ENCODE data around the gene PDE10A. TPM values are rescaled to one million over a fixed set of nuclear protein-coding genes. Genes with fewer than 3 reads are reported as not detected.
"Not testable (repeated sequence)": the region's sequence is repeated elsewhere in the genome, so short reads cannot be mapped to it uniquely, and the experiment has no call there.

The PDE10A gene
- total and polyA plus RNA-seq, 9 donors, result 5.9 to 344 (median 88.7) TPM

DNA sequence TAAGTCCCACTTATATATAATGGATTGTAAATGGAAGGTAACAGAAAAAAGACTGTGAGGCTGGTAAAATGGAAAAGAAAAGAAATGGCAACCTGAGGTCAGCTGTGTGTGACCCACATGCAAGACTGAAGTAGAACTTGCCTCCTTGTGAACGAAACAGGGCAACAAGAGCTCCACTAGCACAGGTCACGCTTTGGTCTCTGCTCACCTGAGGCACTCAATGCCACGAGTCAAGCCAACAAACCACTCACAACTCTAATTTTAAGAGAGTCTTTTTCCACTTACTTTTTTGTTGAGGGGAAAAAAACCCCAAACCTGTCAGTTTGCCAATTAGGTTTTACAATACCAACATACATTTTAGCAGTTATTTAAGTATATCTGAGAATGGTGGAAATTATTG lies 65.2 kb downstream of the PDE10A start:
- no peak for DNase-seq
- intact Hi-C loops (cut with DNase I), result no loop called here
- Histone ChIP-seq H3K27ac (no peak overlapping the region), H3K36me3 (no peaks in the 10 kb centered on the region), H3K4me1 (ENCODE audit: insufficient read depth) (no peaks in the 10 kb centered on the region), H3K9me3 (no peaks in the 10 kb centered on the region), H3K27me3 (no peaks in the 10 kb centered on the region), H3K4me3 (no peak overlapping the region)
- no peak for TF ChIP-seq POLR2A (IDR thresholded peaks at IDR 0.05)
- no peak for TF ChIP-seq EP300 (IDR thresholded peaks at IDR 0.05)
- WGBS, 3 donors, result 83 to 97% (median 95%) methylated on average over 3 of the region's 3 CpGs

DNA sequence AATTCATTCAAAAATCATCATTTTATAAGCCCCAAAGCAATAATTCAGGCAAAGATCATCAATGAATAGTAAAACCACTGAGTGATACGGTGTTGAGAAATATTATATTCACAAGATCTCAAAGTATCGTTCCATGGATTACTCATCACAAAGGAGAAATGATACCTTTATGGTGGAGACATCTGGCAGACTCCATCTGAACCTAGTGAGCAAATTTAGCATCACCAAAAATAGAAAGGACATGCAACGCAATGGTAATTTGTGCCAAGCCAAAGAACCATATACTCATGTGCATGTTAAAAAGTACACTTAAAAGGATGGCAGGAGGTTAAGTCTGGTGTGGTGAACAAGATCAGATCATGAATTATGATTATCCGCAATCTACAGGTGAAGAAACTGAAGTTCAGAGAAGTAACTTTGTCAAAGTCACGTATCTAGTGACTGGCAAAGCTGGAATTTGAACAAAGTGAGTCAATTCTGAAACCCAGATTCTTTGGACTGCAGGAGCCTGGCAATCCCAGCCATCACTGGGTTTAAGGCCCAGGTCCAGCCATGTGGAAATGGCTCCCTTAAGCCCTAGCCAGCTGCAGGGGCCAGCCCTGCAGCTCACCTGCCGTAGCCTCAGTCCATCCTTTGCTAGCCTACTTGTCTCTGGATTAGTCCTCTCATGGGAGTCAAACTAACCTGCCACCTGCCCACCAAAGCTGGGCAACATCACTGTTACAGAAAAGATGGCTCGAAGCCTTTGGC lies 68.3 kb downstream of the PDE10A start:
- intact Hi-C loops (cut with DNase I), result no loop called here
- no peaks in the 10 kb centered on the region for H3K27me3 ChIP-seq
- DNase-seq, result no peak
- H3K4me1 ChIP-seq (ENCODE audit: insufficient read depth), result no peaks in the 10 kb centered on the region
- H3K36me3 ChIP-seq, result no peaks in the 10 kb centered on the region
- no peaks in the 10 kb centered on the region for H3K9me3 ChIP-seq
- TF ChIP-seq POLR2A (IDR thresholded peaks at IDR 0.05) (no peak), EP300 (IDR thresholded peaks at IDR 0.05) (no peak)
- TF ChIP-seq, protein P1, sequence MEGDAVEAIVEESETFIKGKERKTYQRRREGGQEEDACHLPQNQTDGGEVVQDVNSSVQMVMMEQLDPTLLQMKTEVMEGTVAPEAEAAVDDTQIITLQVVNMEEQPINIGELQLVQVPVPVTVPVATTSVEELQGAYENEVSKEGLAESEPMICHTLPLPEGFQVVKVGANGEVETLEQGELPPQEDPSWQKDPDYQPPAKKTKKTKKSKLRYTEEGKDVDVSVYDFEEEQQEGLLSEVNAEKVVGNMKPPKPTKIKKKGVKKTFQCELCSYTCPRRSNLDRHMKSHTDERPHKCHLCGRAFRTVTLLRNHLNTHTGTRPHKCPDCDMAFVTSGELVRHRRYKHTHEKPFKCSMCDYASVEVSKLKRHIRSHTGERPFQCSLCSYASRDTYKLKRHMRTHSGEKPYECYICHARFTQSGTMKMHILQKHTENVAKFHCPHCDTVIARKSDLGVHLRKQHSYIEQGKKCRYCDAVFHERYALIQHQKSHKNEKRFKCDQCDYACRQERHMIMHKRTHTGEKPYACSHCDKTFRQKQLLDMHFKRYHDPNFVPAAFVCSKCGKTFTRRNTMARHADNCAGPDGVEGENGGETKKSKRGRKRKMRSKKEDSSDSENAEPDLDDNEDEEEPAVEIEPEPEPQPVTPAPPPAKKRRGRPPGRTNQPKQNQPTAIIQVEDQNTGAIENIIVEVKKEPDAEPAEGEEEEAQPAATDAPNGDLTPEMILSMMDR (IDR thresholded peaks at IDR 0.05), result no peak
- no peak overlapping the region for H3K4me3 ChIP-seq
- H3K27ac ChIP-seq, result no peak overlapping the region
- 81 to 83% (median 82%) methylated on average over 7 of the region's 7 CpGs for WGBS, 3 donors

DNA sequence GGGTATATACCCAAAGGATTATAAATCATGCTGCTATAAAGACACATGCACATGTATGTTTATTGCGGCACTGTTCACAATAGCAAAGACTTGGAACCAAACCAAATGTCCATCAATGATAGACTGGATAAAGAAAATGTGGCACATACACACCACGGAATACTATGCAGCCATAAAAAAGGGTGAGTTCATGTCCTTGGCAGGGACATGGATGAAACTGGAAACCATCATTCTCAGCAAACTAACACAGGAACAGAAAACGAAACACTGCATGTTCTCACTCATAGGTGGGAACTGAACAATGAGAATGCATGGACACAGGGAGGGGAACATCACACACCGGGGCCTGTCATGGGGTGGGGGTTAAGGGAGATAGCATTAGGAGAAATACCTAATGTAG lies 70.1 kb downstream of the PDE10A start:
- DNase-seq; H3K27ac ChIP-seq; H3K9me3 ChIP-seq; H3K36me3 ChIP-seq; H3K4me1 ChIP-seq (ENCODE audit: insufficient read depth); intact Hi-C loops (cut with DNase I); H3K27me3 ChIP-seq; H3K4me3 ChIP-seq: not testable (repeated sequence)
- WGBS, 3 donors, result 95 to 98% (median 97%) methylated on average over 4 of the region's 4 CpGs

DNA sequence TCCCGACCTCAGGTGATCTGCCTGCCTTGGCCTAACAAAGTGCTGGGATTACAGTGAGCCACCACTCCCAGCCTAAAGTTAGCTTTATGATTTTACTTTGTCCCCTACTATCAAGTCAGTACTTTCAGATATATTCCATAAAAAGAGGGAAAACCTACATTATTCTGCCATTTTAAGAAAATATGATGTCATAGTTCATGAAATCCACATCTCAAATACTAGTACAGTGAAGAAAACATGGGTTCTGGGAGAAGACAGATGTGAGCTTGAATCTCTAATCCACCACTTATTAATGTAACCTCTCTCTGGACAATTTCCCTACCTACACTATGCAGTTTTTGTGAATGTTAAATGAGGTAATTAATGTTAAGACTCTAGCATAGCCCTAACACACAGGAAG lies 74.5 kb downstream of the PDE10A start:
- Histone ChIP-seq H3K27me3 (no peaks in the 10 kb centered on the region), H3K27ac (no peak overlapping the region), H3K36me3 (no peaks in the 10 kb centered on the region), H3K4me3 (no peak overlapping the region), H3K4me1 (ENCODE audit: insufficient read depth) (no peaks in the 10 kb centered on the region), H3K9me3 (no peaks in the 10 kb centered on the region)
- intact Hi-C loops (cut with DNase I), result no loop called here
- 88 to 100% (median 94%) methylated on average over 1 of the region's 1 CpG for WGBS, 3 donors
- DNase-seq, result no peak
- TF ChIP-seq, protein P1 (IDR thresholded peaks at IDR 0.05), result no peak
- no peak for TF ChIP-seq POLR2A (IDR thresholded peaks at IDR 0.05)
- no peak for TF ChIP-seq EP300 (IDR thresholded peaks at IDR 0.05)

DNA sequence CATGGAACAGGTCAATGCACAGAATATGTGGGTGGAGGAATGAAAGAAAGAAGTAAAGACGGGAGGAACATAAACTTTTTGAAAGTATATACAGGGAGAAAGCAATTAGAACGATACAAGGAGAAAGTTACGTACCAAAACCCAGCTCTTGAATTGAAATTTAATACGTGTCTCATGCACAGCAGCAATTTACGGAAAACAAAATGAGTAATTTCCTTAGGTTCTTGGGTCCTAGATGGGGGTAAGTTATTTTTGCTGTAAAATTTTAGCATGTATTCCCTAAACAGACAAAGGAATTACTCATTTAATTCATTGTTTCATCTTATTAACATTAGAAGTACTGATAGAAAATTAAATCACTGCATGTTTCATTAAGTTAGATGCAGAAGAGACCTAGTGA lies 75.8 kb downstream of the PDE10A start:
- Histone ChIP-seq H3K27me3 (no peaks in the 10 kb centered on the region), H3K4me3 (no peak overlapping the region), H3K27ac (no peak overlapping the region), H3K36me3 (no peaks in the 10 kb centered on the region), H3K4me1 (ENCODE audit: insufficient read depth) (no peaks in the 10 kb centered on the region), H3K9me3 (no peaks in the 10 kb centered on the region)
- intact Hi-C loops (cut with DNase I), result no loop called here
- DNase-seq, result no peak
- TF ChIP-seq, protein P1 (IDR thresholded peaks at IDR 0.05), result no peak
- TF ChIP-seq EP300 (IDR thresholded peaks at IDR 0.05), result no peak
- no peak for TF ChIP-seq POLR2A (IDR thresholded peaks at IDR 0.05)
- WGBS, 3 donors, result 93 to 99% (median 95%) methylated on average over 5 of the region's 5 CpGs

Data from ovary (tissue), 9 donors.